GM12892 (cell line): ENCODE results near the gene POLN.

ENCODE experiments used
- DNase-seq: peaks from one replicate; pipeline ENCODE4 v3.0.0; 2011; ENCODE audit not compliant: insufficient read length
- FAIRE-seq: peaks from 2 replicates; lab custom pipeline; 2011; peaks lifted over from hg19 to GRCh38; lab: Jason Lieb, UNC
- POLR2A ChIP-seq: IDR thresholded peaks from 2 replicates; pipeline ENCODE4 v1.6.1; 2011; ENCODE audit warnings: low read depth, low read length, control low read depth
- POLR2AphosphoS5 ChIP-seq: IDR thresholded peaks from 2 replicates; pipeline ENCODE4 v1.6.1; 2011; ENCODE audit warnings: low read depth, low read length, control low read depth
- TAF1 ChIP-seq: IDR thresholded peaks from 2 replicates; pipeline ENCODE4 v1.6.1; 2011; ENCODE audit warnings: low read depth, mild to moderate bottlenecking, control low read depth, low read length, borderline replicate concordance

POLN gene

GRCh38 chr4:2025817-2026216 lies 216.1 kb downstream of the POLN start:
- FAIRE-seq (no peak), DNase-seq (no peak)
- no peak for TF ChIP-seq POLR2AphosphoS5
- TF ChIP-seq TAF1, result no peak
- TF ChIP-seq POLR2A, result no peak

GRCh38 chr4:2024683-2025082 lies 217.2 kb downstream of the POLN start:
- no peak for DNase-seq
- no peak for TF ChIP-seq POLR2A
- TF ChIP-seq TAF1, result no peak
- TF ChIP-seq POLR2AphosphoS5, result no peak
- FAIRE-seq, result no peak
